Thoracic aorta (tissue), 2 donors: ENCODE data around the gene ATXN1. TPM values are rescaled to one million over a fixed set of nuclear protein-coding genes. Genes with fewer than 3 reads are reported as not detected.

Source experiments
- ATAC-seq: fragments of 150-250 bp; one replicate; pipeline ENCODE4 v1.8.0; 2017; ENCODE audit warnings: low read depth; ENCODE audit not compliant: insufficient number of reproducible peaks, low FRiP score
- DNase-seq: peaks from one replicate; pipeline ENCODE4 v3.0.0-alpha.2; 2020; ENCODE audit warnings: low spot score
- H3K27ac ChIP-seq, 2 donors: fragments of 200-600 bp; sonication (generic); 1 replicate in 1 of 2; 2 replicates in 1 of 2; pipeline ENCODE4 v1.5.1; 2016; ENCODE audit warnings: mild to moderate bottlenecking in 2 of 2, moderate library complexity in 2 of 2
- H3K27me3 ChIP-seq: fragments of 200-600 bp; sonication (generic); replicated peaks from 2 replicates; pipeline ENCODE4 v1.6.0; 2016; ENCODE audit warnings: mild to moderate bottlenecking; ENCODE audit not compliant: insufficient read depth
- H3K36me3 ChIP-seq: fragments of 200-600 bp; sonication (generic); one replicate; pipeline ENCODE4 v1.5.1; 2016
- H3K4me1 ChIP-seq, 2 donors: fragments of 200-600 bp; sonication (generic); 1 replicate in 1 of 2; 2 replicates in 1 of 2; pipeline versions ENCODE4 v1.5.1 to v1.6.0; 2016; ENCODE audit warnings: low read depth in 2 of 2, mild to moderate bottlenecking in 1 of 2; ENCODE audit not compliant: control insufficient read depth in 1 of 2
- H3K4me3 ChIP-seq: fragments of 200-600 bp; sonication (generic); 2 replicates; pipeline ENCODE4 v1.5.1; 2016; ENCODE audit warnings: mild to moderate bottlenecking
- H3K9me3 ChIP-seq: fragments of 200-600 bp; sonication (generic); 2 replicates; pipeline ENCODE4 v1.5.1; 2016
- CTCF ChIP-seq: fragments of 200-600 bp; sonication (generic); IDR thresholded peaks from one replicate; pipeline ENCODE4 v1.5.1; 2019; ENCODE audit warnings: antibody characterized with exemption
- total RNA-seq, 2 donors: library from RNA; depleted of rRNA; stranded (reverse); fragments of >200 nt; gene quantifications; one replicate each; pipeline versions ENCODE4 v1.1.0 to v1.2.3, GENCODE V29; 2016

ATXN1 gene
- total RNA-seq, 2 donors from 2014 or later: 59.8 to 62.4 TPM

GRCh38 chr6:16805243-16805950, 44.1 kb upstream of the ATXN1 start:
- DNase-seq (no peak), ATAC-seq (no peak)
- peaks cover 0 to 28% of the 10 kb centered on the region in 2 donors for H3K4me1 ChIP-seq
- no peak overlapping the region for H3K4me3 ChIP-seq
- no peak overlapping the region for H3K27ac ChIP-seq
- H3K9me3 ChIP-seq: no peaks in the 10 kb centered on the region
- TF ChIP-seq CTCF: no peak
- no peaks in the 10 kb centered on the region for H3K27me3 ChIP-seq
- no peaks in the 10 kb centered on the region for H3K36me3 ChIP-seq

- Histone ChIP-seq H3K4me3 (no peak overlapping the region), H3K4me1 (peaks cover 0 to 28% of the 10 kb centered on the region in 2 donors), H3K36me3 (no peaks in the 10 kb centered on the region), H3K9me3 (no peaks in the 10 kb centered on the region), H3K27me3 (no peaks in the 10 kb centered on the region), H3K27ac (no peak overlapping the region)
- DNase-seq (no peak), ATAC-seq (no peak)
- TF ChIP-seq CTCF: no peak
Measured at GRCh38 chr6:16804546-16805242, 43.4 kb upstream of the ATXN1 start.

- peak overlapping the region; percentile 48 for H3K4me3 ChIP-seq
- peaks cover 0 to 28% of the 10 kb centered on the region in 2 donors for H3K4me1 ChIP-seq
- no peak overlapping the region for H3K27ac ChIP-seq
- no peaks in the 10 kb centered on the region for H3K9me3 ChIP-seq
- no peaks in the 10 kb centered on the region for H3K36me3 ChIP-seq
- DNase-seq (no peak), ATAC-seq (peak; percentile 76)
- no peaks in the 10 kb centered on the region for H3K27me3 ChIP-seq
- no peak for TF ChIP-seq CTCF
Measured at GRCh38 chr6:16803294-16804200, 42.3 kb upstream of the ATXN1 start.

- Histone ChIP-seq H3K27me3 (no peaks in the 10 kb centered on the region), H3K9me3 (no peaks in the 10 kb centered on the region), H3K36me3 (no peaks in the 10 kb centered on the region), H3K4me1 (peaks cover 0 to 28% of the 10 kb centered on the region in 2 donors), H3K27ac (peak overlapping the region in 1 of 2 donors; percentile 24), H3K4me3 (no peak overlapping the region)
- DNase-seq: no peak
- TF ChIP-seq CTCF: no peak
- ATAC-seq: no peak
Measured at GRCh38 chr6:16802071-16802470, 40.8 kb upstream of the ATXN1 start.

GRCh38 chr6:16800942-16801341, 39.7 kb upstream of the ATXN1 start:
- no peak for TF ChIP-seq CTCF
- Histone ChIP-seq H3K36me3 (no peaks in the 10 kb centered on the region), H3K4me1 (peaks cover 0 to 28% of the 10 kb centered on the region in 2 donors), H3K27ac (no peak overlapping the region), H3K9me3 (no peaks in the 10 kb centered on the region), H3K4me3 (no peak overlapping the region), H3K27me3 (no peaks in the 10 kb centered on the region)
- DNase-seq: no peak
- no peak for ATAC-seq
